Caco-2 (cell line): ENCODE data around the gene NPAS2. TPM values are rescaled to one million over a fixed set of nuclear protein-coding genes. Genes with fewer than 3 reads are reported as not detected.

ENCODE experiments used
- BruUV-seq: library from RNA; stranded (reverse); fragments of 400-500 nt; replicated peaks from 2 replicates; lab custom pipeline; 2021; lab: Mats Ljungman, UMichigan
- CTCF ChIA-PET: fragments of 300-600 bp; sonication (Branson Sonifier 250); formaldehyde crosslinking; loops from one replicate; lab custom pipeline; 2022; ENCODE audit warnings: antibody characterized with exemption; lab: Charles Lee
- POLR2A ChIA-PET: fragments of 300-600 bp; sonication (Branson Sonifier 250); formaldehyde crosslinking; loops from one replicate; lab custom pipeline; 2022; ENCODE audit warnings: antibody characterized with exemption; lab: Charles Lee
- DNase-seq, 2 experiments: peaks; one replicate each; pipeline versions ENCODE4 v3.0.0 to v3.0.0-alpha.2; 2020 to 2022
- H3K27me3 ChIP-seq: replicated peaks from 2 replicates; pipeline ENCODE4 v1.6.0; 2011; ENCODE audit warnings: low read length; ENCODE audit not compliant: control insufficient read depth, insufficient read depth
- H3K36me3 ChIP-seq: 2 replicates; pipeline ENCODE4 v1.5.1; 2011; ENCODE audit warnings: low read length; ENCODE audit not compliant: control insufficient read depth, insufficient read depth
- H3K4me1 ChIP-seq: fragments of 250-450 bp; sonication (Bioruptor Pico); 2 replicates; pipeline ENCODE4 v1.5.1; 2020; ENCODE audit warnings: mild to moderate bottlenecking
- H3K4me3 ChIP-seq: 2 replicates; pipeline ENCODE4 v1.5.1; 2011; ENCODE audit warnings: low read depth, mild to moderate bottlenecking, control low read depth, low read length
- H3K9me3 ChIP-seq: fragments of 250-450 bp; sonication (Bioruptor Pico); 2 replicates; pipeline ENCODE4 v1.5.1; 2020; ENCODE audit warnings: mild to moderate bottlenecking, moderate library complexity
- H3K27ac Mint-ChIP-seq: one replicate; pipeline ENCODE4 v1.8.0; 2022; ENCODE audit warnings: mixed read lengths; ENCODE audit not compliant: unreplicated experiment
- H3K27me3 Mint-ChIP-seq: one replicate; pipeline ENCODE4 v1.8.0; 2022; ENCODE audit warnings: mixed read lengths; ENCODE audit not compliant: insufficient read depth, unreplicated experiment
- H3K36me3 Mint-ChIP-seq: one replicate; pipeline ENCODE4 v1.8.0; 2022; ENCODE audit warnings: mild to moderate bottlenecking, mixed read lengths; ENCODE audit not compliant: insufficient read depth, unreplicated experiment
- H3K4me1 Mint-ChIP-seq: one replicate; pipeline ENCODE4 v1.8.0; 2022; ENCODE audit warnings: low read depth, mixed read lengths; ENCODE audit not compliant: unreplicated experiment
- H3K4me3 Mint-ChIP-seq: one replicate; pipeline ENCODE4 v1.8.0; 2022; ENCODE audit warnings: mild to moderate bottlenecking, moderate library complexity, mixed read lengths; ENCODE audit not compliant: unreplicated experiment
- H3K9me3 Mint-ChIP-seq: one replicate; pipeline ENCODE4 v1.8.0; 2022; ENCODE audit warnings: mixed read lengths; ENCODE audit not compliant: unreplicated experiment
- CTCF ChIP-seq, 2 experiments: fragments of 200-600 bp in 1 of 2; IDR thresholded peaks; 1 replicate in 1 of 2; 2 replicates in 1 of 2; pipeline versions ENCODE4 v1.5.1 to v1.8.0; 2011 to 2022; ENCODE audit warnings: antibody characterized with exemption in 1 of 2, control low read depth in 1 of 2, inconsistent platforms in 1 of 2, low read depth in 1 of 2, low read length in 1 of 2, mild to moderate bottlenecking in 1 of 2, moderate library complexity in 1 of 2; ENCODE audit not compliant: insufficient read depth in 1 of 2, severe bottlenecking in 1 of 2, unreplicated experiment in 1 of 2
- intact Hi-C: fragments of 100-400 bp; cut with micrococcal nuclease; formaldehyde crosslinking; loops from one replicate; pipeline ENCODE4 v1.10.0; 2022; ENCODE audit not compliant: unreplicated experiment
- total RNA-seq: library from RNA; stranded (reverse); gene quantifications from 2 replicates; pipeline ENCODE4 v1.2.3, GENCODE V29; 2022

The NPAS2 gene
- total RNA-seq, 1 experiment from 2014 or later = 2.8 TPM

- H3K4me1 Mint-ChIP-seq = no peaks in the 10 kb centered on the region
- H3K27ac Mint-ChIP-seq = no peak overlapping the region
- no peaks in the 10 kb centered on the region for H3K27me3 ChIP-seq
- no peaks in the 10 kb centered on the region for H3K9me3 ChIP-seq
- ChIA-PET POLR2A (interaction anchor here (0.6 kb wide), 1 partner anchor 90 kb away, joined by 3 read pairs; no protein-coding TSS in a partner anchor), CTCF (no interaction called here)
- no peak overlapping the region for H3K4me3 Mint-ChIP-seq
- intact Hi-C loops = no loop called here
- H3K4me1 ChIP-seq = no peaks in the 10 kb centered on the region
- TF ChIP-seq CTCF (IDR thresholded peaks at IDR 0.05; ENCODE audit: insufficient read depth in 1 of 2, low read depth in 1 of 2, low read length in 1 of 2, severe bottlenecking in 1 of 2, unreplicated experiment in 1 of 2) = no peak
- no peak for DNase-seq
- no peaks in the 10 kb centered on the region for H3K9me3 Mint-ChIP-seq
- H3K27me3 Mint-ChIP-seq = no peaks in the 10 kb centered on the region
- H3K4me3 ChIP-seq = no peak overlapping the region
- no peaks in the 10 kb centered on the region for H3K36me3 Mint-ChIP-seq
- no TSS peak for BruUV-seq
- no peaks in the 10 kb centered on the region for H3K36me3 ChIP-seq
These were observed 145.7 kb downstream of the NPAS2 start for GRCh38 chr2:100965596-100965995.

GRCh38 chr2:100967716-100968115 is 147.8 kb downstream of the NPAS2 start:
- no peak overlapping the region for H3K4me3 ChIP-seq
- no peak for DNase-seq
- no peaks in the 10 kb centered on the region for H3K9me3 ChIP-seq
- no peak overlapping the region for H3K27ac Mint-ChIP-seq
- H3K4me1 ChIP-seq = no peaks in the 10 kb centered on the region
- 0 out of 2 replicates have a peak, but pooled peaks cover 1% of the 10 kb centered on the region for H3K27me3 ChIP-seq
- H3K4me3 Mint-ChIP-seq = no peak overlapping the region
- TF ChIP-seq CTCF (IDR thresholded peaks at IDR 0.05; ENCODE audit: insufficient read depth in 1 of 2, low read depth in 1 of 2, low read length in 1 of 2, severe bottlenecking in 1 of 2, unreplicated experiment in 1 of 2) = no peak
- no peaks in the 10 kb centered on the region for H3K27me3 Mint-ChIP-seq
- H3K36me3 ChIP-seq = no peaks in the 10 kb centered on the region
- no peaks in the 10 kb centered on the region for H3K4me1 Mint-ChIP-seq
- CTCF ChIA-PET = no interaction called here
- no peaks in the 10 kb centered on the region for H3K36me3 Mint-ChIP-seq
- intact Hi-C loops = no loop called here
- BruUV-seq = no TSS peak
- POLR2A ChIA-PET = interaction anchor here (0.6 kb wide), 1 partner anchor 40 kb away, joined by 4 read pairs; no protein-coding TSS in a partner anchor
- no peaks in the 10 kb centered on the region for H3K9me3 Mint-ChIP-seq

- Mint-ChIP-seq H3K9me3 (no peaks in the 10 kb centered on the region), H3K4me3 (no peak overlapping the region), H3K27ac (no peak overlapping the region), H3K36me3 (no peaks in the 10 kb centered on the region), H3K27me3 (no peaks in the 10 kb centered on the region), H3K4me1 (no peaks in the 10 kb centered on the region)
- H3K36me3 ChIP-seq = no peaks in the 10 kb centered on the region
- H3K4me3 ChIP-seq = no peak overlapping the region
- no peaks in the 10 kb centered on the region for H3K9me3 ChIP-seq
- DNase-seq = no peak
- intact Hi-C loops = no loop called here
- H3K4me1 ChIP-seq = no peaks in the 10 kb centered on the region
- no peak for TF ChIP-seq CTCF (IDR thresholded peaks at IDR 0.05; ENCODE audit: insufficient read depth in 1 of 2, low read depth in 1 of 2, low read length in 1 of 2, severe bottlenecking in 1 of 2, unreplicated experiment in 1 of 2)
- CTCF ChIA-PET = no interaction called here
- BruUV-seq = no TSS peak
- 0 out of 2 replicates have a peak, but pooled peaks cover 1% of the 10 kb centered on the region for H3K27me3 ChIP-seq
- POLR2A ChIA-PET = no interaction called here
These were observed 148.5 kb downstream of the NPAS2 start for GRCh38 chr2:100968146-100969145.
